Activated T-cell treated with anti-CD3 and anti-CD28 coated beads, Interleukin-2, amount 50 U/mL, for 72 hours (primary cell): ENCODE measurements around the gene BHLHE40. TPM values are rescaled to one million over a fixed set of nuclear protein-coding genes. Genes with fewer than 3 reads are reported as not detected.

Experiments used
- ATAC-seq, 2 donors: fragments of 150-1000 bp; cut with Tn5 transposase; replicated peaks in 1 of 2; 2 replicates each; pipeline ENCODE4 v1.10.0; 2021; ENCODE audit warnings: moderate library complexity in 2 of 2, mild to moderate bottlenecking in 1 of 2
- DNase-seq, 2 donors: peaks; one replicate each; pipeline ENCODE4 v3.0.0; 2021 to 2022; ENCODE audit warnings: mixed read lengths in 1 of 2
- H3K27ac Mint-ChIP-seq: one replicate; pipeline ENCODE4 v1.8.0; 2022; ENCODE audit warnings: mild to moderate bottlenecking, moderate library complexity, mixed read lengths
- H3K27me3 Mint-ChIP-seq: one replicate; pipeline ENCODE4 v1.8.0; 2022; ENCODE audit warnings: low read depth, mixed read lengths
- H3K36me3 Mint-ChIP-seq, 2 donors: one replicate each; pipeline ENCODE4 v1.8.0; 2022; ENCODE audit warnings: mixed read lengths in 2 of 2, mild to moderate bottlenecking in 1 of 2; ENCODE audit not compliant: insufficient read depth in 2 of 2
- H3K4me1 Mint-ChIP-seq: one replicate; pipeline ENCODE4 v1.8.0; 2022; ENCODE audit warnings: low read depth, mixed read lengths
- H3K4me3 Mint-ChIP-seq, 2 donors: one replicate each; pipeline ENCODE4 v1.8.0; 2022; ENCODE audit warnings: mild to moderate bottlenecking in 2 of 2, mixed read lengths in 2 of 2, moderate library complexity in 2 of 2
- H3K9me3 Mint-ChIP-seq, 2 donors: one replicate each; pipeline ENCODE4 v1.8.0; 2022; ENCODE audit warnings: mixed read lengths in 2 of 2
- total RNA-seq, 2 donors: library from RNA; stranded (reverse); gene quantifications; one replicate each; pipeline ENCODE4 v1.2.3, GENCODE V29; 2022

The BHLHE40 gene
- total RNA-seq, 2 donors from 2014 or later = 303 to 440 TPM

DNA sequence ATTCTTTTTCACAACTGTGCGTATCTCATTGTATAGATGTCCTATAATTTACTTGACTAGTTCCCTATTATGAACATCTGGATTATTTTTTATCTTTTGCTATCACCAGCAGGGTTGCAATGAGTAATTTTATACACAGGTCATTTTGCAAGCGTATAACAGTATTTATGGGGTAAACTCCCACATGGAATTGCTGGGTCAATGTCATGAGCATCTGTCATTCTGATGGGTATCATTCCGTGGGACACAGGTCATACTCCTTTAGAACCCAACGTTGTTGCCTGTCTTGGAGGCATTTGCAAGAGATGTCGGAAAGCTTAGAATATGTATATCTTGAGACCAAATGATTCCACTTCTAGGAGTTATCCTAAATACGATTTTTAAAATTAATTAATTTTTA is 12.9 kb downstream of the BHLHE40 start:
- H3K27me3 Mint-ChIP-seq = no peaks in the 10 kb centered on the region
- no peak overlapping the region for H3K27ac Mint-ChIP-seq
- DNase-seq (no peak), ATAC-seq (no peak)
- H3K36me3 Mint-ChIP-seq = no peaks in the 10 kb centered on the region
- H3K4me1 Mint-ChIP-seq = peaks cover 55% of the 10 kb centered on the region
- H3K4me3 Mint-ChIP-seq = no peak overlapping the region
- no peaks in the 10 kb centered on the region for H3K9me3 Mint-ChIP-seq

DNA sequence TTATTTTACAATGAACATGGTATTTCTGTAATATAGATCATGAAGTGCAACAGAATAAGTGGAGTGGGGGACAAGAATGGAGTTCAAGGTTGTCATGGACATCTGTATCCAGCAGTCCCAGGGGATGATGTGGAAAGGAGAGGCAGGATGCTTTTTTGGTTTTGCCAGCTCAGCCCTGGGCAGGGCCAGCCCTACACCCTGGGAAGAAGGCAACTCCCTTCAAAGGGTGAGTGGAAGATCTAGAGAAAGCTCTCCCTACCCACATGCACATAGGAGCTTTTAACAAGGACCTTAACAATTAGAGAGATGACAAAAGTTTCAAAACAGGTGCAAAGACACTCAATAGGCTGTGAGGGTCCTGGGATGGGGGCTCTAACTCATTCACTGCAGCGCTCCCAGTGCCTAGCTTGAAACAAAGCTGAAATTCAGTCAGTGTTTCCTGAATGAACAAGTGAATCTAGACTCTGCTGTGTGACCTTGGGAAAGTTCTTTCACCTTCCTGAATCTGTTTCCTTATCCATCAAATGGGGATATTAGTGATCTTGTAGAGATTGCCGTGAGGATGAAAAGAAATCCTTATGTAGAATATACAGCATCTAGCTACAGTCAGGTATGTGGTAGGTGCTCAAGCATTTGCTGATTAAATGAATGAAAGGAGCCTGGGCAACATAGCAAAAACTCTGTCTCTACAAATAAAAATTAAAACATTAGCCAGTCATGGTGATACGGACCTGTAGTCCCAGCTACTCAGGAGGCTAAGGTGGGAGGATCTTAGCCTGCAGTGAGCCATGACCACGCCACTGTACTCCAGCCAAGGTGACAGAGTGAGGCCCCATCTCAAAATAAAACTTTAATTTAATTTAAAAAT is 14.3 kb downstream of the BHLHE40 start:
- Mint-ChIP-seq H3K36me3 (no peaks in the 10 kb centered on the region), H3K4me3 (no peak overlapping the region), H3K27ac (no peak overlapping the region), H3K27me3 (no peaks in the 10 kb centered on the region), H3K4me1 (peaks cover 56% of the 10 kb centered on the region), H3K9me3 (no peaks in the 10 kb centered on the region)
- no peak for ATAC-seq
- no peak for DNase-seq

DNA sequence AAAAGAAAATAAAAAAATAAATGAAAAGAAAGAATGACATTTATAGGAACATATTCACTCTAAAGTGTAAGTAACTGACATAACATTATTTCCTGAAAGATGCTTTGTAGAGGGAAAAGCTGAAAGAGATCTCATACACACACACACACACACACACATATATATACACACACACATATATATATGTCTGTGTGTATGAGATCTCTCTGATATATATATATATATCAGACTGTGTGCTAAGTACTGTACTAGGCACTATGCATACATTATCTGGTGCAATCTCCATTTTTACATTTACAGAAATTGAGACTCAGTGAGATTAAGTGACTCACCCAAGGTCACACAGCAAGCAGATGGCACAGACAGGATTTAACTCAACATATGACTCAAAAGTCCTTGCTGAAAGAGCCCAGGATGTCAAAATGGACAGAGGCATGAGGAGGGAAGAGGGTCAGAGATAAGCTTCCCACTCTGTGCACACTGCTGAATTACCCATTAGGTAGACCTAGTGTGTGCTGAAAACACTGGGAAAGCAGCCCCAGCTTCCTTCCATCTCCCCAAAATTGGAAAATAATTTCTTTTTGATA is 15.0 kb downstream of the BHLHE40 start:
- Mint-ChIP-seq H3K9me3 (no peaks in the 10 kb centered on the region), H3K4me1 (peaks cover 56% of the 10 kb centered on the region), H3K4me3 (no peak overlapping the region), H3K36me3 (no peaks in the 10 kb centered on the region), H3K27ac (peak overlapping the region; percentile 53), H3K27me3 (no peaks in the 10 kb centered on the region)
- DNase-seq (no peak), ATAC-seq (peak; percentile 83 to 87)

DNA sequence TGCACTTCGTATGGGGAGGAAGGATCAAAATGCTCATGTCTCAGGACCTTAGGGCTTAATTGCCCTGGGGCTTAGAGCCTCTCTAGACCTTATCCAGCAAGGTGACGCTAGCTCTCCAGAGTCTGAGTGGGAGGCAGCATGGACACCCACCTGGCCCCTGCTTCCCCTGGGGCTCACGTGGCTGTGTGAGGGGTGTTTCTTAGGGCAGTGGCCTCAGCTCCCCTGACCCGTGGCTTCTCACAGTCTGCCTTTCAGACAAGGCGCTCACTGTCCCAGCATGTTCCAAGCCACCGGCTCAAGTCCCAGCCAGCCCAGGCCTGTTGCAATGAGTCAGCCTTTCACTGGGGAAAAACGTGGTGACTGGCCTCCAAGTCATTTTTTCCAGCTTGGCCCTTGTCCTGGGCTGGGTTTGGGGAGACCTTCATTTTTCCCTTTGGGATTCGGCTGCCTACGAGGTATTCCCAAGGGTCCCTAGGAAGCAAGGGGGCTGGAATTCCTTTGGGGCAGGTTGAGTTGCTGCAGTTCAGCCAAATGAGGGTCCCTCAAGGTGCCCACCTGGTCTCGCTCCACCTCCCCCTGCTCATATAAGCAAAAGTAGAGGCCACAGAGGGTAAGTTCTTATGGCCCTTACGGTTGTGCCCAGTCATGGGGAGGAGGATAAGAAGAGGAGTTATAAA is 15.7 kb downstream of the BHLHE40 start:
- no peak overlapping the region for H3K27ac Mint-ChIP-seq
- DNase-seq = no peak
- H3K4me3 Mint-ChIP-seq = no peak overlapping the region
- H3K36me3 Mint-ChIP-seq = no peaks in the 10 kb centered on the region
- no peaks in the 10 kb centered on the region for H3K9me3 Mint-ChIP-seq
- peaks cover 56% of the 10 kb centered on the region for H3K4me1 Mint-ChIP-seq
- no peaks in the 10 kb centered on the region for H3K27me3 Mint-ChIP-seq
- ATAC-seq = peak in 1 of 2 donors; percentile 23

DNA sequence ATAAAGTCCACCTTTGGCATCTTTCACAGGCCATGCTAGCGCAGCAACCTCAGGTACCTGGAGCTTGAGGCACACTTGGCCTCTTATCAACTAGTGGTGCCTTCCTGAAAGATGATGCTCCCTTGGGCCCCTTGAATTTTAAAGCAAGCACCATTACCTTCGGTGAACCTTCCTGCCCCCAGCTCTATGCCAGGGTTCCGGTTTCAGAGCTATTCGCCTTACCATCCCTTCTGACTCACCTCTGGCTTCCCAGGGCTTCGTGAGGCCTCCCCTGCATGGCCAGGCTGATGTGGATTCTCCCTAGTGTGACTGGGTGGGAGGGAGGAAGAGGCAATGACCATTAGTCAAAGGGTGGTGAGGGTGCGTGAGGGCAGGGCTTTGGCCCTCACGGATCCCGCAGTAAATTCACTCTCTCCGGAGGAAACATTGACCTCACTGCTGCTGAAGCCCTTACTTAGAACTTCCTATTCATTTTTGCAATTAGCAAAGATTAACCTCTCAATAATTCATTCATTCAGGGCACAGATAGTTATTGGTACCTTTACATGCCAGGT is 16.3 kb downstream of the BHLHE40 start:
- H3K4me3 Mint-ChIP-seq = no peak overlapping the region
- H3K27ac Mint-ChIP-seq = peak overlapping the region; percentile 2
- DNase-seq = no peak
- no peaks in the 10 kb centered on the region for H3K9me3 Mint-ChIP-seq
- H3K4me1 Mint-ChIP-seq = peaks cover 55% of the 10 kb centered on the region
- ATAC-seq = no peak
- H3K27me3 Mint-ChIP-seq = no peaks in the 10 kb centered on the region
- no peaks in the 10 kb centered on the region for H3K36me3 Mint-ChIP-seq

DNA sequence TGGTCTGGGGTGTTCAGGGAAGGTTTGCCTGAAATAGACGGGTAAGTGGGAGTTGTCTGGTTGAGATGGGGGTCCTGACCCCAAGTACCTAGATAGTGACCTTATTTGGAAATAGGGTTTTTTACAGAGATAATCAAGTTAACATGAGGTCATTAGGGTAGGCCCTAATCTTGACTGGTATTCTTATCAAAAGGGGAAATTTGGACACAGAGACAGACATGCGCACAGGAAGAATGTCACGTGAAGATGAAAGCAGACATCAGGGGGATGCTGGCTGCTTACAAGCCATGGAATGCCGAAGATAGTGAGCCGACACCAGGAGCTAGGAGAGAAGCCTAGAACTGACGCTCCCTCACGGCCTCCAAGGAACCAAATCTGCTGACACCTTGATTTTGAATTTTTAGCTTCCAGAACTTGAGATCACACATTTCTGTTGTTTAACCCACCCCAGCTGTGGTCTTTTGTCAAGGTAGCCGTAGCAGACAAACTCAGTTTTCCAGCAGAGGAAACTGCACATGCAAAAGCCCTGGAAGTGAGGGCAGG is 17.1 kb downstream of the BHLHE40 start:
- no peaks in the 10 kb centered on the region for H3K36me3 Mint-ChIP-seq
- ATAC-seq = no peak
- H3K4me1 Mint-ChIP-seq = peaks cover 59% of the 10 kb centered on the region
- H3K9me3 Mint-ChIP-seq = no peaks in the 10 kb centered on the region
- no peaks in the 10 kb centered on the region for H3K27me3 Mint-ChIP-seq
- DNase-seq = no peak
- no peak overlapping the region for H3K4me3 Mint-ChIP-seq
- no peak overlapping the region for H3K27ac Mint-ChIP-seq

DNA sequence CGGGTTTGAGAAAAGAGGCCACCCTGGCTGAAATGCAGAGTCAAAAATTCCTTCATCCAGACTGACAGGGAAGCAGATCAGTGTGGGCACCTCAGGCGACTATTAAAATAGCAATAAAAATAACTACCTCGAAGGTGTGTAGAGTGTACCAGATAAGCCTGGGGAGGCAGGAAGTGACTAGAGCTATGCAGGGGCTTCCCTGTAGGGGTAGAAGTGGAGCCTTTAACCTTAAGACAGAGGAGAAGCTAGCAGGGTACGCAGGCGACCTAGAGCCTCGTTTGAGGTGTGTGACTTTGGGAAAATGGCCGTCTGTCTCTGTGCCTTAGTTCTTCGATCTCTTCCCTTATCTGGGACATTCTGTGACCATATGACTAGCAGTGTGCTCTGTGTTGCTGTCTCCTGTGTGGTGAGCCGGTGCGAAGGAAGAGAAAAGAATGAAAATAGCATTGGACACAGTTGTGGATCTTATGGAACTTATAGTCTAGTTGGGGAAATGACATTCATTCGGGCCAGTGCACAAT is 17.6 kb downstream of the BHLHE40 start:
- peak; percentile 32 to 51 for ATAC-seq
- no peak for DNase-seq
- Mint-ChIP-seq H3K27me3 (no peaks in the 10 kb centered on the region), H3K4me1 (peaks cover 64% of the 10 kb centered on the region), H3K9me3 (no peaks in the 10 kb centered on the region), H3K27ac (no peak overlapping the region), H3K4me3 (no peak overlapping the region), H3K36me3 (no peaks in the 10 kb centered on the region)

DNA sequence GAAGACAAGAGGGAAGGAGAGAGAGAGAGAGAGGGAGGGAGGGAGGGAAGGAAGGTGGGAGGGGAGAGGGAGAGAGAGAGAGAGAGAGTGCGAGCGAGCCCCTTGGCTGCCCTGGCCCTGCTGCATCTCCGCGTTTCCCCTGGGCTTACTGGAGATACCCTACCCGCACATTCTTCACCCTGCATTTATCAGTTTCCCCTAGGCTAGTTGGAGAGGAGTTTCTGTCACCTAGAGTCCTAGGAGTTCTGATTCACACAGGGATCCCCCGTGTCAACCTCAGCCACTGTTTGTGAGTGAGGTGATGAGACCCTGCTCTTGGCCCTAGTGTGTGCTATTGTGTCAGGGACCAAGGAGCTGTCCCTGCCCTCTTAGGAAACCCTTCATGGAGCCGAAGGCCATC is 18.7 kb downstream of the BHLHE40 start:
- Mint-ChIP-seq H3K36me3 (no peaks in the 10 kb centered on the region), H3K4me3 (no peak overlapping the region), H3K27me3 (no peaks in the 10 kb centered on the region), H3K9me3 (no peaks in the 10 kb centered on the region), H3K27ac (no peak overlapping the region), H3K4me1 (peaks cover 70% of the 10 kb centered on the region)
- ATAC-seq = no peak
- DNase-seq = no peak

DNA sequence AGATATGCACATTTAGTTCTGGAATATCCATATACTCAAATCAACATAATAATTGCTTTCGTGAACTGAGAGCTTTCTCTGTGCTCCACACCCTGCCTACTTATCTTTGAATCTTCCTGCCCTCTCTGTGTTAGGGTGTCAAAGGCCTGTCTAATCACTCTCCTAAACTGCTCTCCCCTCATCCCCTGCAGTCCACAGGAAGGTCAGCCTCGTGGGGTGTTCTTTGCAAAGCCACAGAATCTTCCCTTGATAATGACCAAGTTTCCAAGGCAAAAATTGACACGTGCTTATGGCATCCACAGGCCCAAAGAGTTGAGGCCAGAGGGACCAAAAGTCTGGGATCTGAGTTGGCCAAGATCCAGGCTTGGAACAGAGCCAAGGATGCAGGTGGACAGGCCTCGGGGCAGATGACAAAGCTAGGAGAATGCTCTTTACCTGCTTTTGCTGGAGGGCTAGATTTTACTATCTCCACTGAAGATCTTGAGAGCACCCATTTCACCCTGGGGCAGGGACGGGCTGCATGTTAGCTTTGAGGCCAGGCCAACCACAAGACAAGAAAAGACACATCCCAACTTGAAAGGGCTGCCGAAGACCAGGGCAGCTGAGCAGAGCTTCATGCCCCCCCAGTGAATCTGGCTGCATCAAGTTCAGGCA is 20.4 kb downstream of the BHLHE40 start:
- H3K9me3 Mint-ChIP-seq = no peaks in the 10 kb centered on the region
- no peaks in the 10 kb centered on the region for H3K36me3 Mint-ChIP-seq
- no peak overlapping the region for H3K4me3 Mint-ChIP-seq
- ATAC-seq = no peak
- no peak for DNase-seq
- peaks cover 64% of the 10 kb centered on the region for H3K4me1 Mint-ChIP-seq
- no peak overlapping the region for H3K27ac Mint-ChIP-seq
- H3K27me3 Mint-ChIP-seq = no peaks in the 10 kb centered on the region

DNA sequence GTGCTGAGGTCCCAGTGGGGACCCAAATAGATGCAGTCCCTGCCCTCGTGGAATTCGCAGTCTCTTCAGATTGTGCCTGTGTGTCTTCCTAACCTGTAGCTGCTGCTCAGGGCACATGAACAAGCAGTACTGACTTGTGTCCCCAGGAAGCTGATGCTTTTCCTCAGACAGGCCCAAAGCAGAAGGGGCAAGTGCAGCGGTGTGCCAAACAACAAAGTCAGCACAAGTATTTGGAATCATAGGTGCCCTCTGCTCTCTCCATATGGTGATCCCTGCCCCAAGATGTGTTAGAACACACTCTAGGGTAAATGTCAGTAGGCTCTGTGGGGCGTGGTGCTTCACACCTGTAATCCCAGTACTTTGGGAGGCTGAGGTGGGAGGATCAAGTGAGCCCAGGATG is 21.9 kb downstream of the BHLHE40 start:
- H3K27me3 Mint-ChIP-seq = no peaks in the 10 kb centered on the region
- H3K36me3 Mint-ChIP-seq = no peaks in the 10 kb centered on the region
- ATAC-seq (no peak), DNase-seq (no peak)
- peaks cover 68% of the 10 kb centered on the region for H3K4me1 Mint-ChIP-seq
- H3K4me3 Mint-ChIP-seq = no peak overlapping the region
- H3K9me3 Mint-ChIP-seq = no peaks in the 10 kb centered on the region
- H3K27ac Mint-ChIP-seq = no peak overlapping the region

DNA sequence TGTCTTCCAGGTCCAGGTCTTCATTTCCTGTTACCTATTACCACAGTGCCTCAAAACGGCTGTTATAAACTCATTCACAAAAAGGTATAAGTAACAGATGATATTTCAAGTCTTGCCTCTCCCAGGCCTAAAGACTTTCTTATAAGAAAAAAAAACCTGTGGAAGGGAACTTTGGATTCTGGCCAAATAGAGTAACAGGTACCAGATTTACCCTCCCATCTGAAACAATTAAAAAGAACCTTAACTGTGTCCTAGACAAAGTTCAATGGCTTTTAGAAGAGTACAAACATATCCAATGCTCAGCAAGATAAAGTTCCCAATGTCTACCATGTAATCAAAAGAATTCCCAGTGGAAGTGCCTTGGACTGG is 22.6 kb downstream of the BHLHE40 start:
- no peaks in the 10 kb centered on the region for H3K9me3 Mint-ChIP-seq
- no peaks in the 10 kb centered on the region for H3K36me3 Mint-ChIP-seq
- peak overlapping the region; percentile 7 to 58 for H3K4me3 Mint-ChIP-seq
- DNase-seq = no peak
- peak overlapping the region; percentile 81 for H3K27ac Mint-ChIP-seq
- no peak for ATAC-seq
- H3K27me3 Mint-ChIP-seq = no peaks in the 10 kb centered on the region
- H3K4me1 Mint-ChIP-seq = peaks cover 68% of the 10 kb centered on the region

DNA sequence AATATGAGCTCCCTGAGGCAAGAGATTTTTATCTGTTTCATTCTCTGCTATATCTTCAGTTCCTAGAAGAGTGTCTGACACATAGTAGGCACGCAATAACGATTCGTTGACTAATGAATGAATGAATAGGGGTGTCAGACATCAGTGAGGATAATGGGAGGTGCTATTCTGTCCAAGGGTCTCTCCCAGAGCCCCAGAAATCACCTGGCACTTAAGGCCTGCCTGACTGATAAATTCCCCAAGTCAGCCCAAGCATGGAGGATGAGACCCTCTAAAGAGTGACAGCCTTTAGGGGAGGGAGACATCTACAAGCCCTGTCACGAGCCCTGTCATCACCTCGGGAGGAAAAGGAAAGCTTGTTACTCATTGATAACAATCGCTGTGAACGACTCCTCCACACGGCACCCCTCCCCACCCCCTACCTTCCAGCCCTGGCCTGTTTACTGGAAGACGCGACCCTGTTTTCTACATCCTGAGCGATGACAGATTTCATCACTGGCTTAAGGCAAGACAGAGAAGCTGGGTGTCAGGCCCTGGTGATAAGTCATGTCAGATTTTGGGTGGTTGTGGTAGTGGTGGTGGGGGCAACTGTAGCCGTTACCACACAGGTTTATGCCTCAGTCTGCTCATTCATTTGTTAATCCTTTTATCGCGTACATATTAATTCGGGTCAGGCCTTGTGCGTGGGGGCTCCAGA is 23.1 kb downstream of the BHLHE40 start:
- ATAC-seq (peak; percentile 79 to 84), DNase-seq (peak; percentile 79 to 87)
- Mint-ChIP-seq H3K4me1 (peaks cover 69% of the 10 kb centered on the region), H3K36me3 (no peaks in the 10 kb centered on the region), H3K4me3 (peak overlapping the region; percentile 48 to 58), H3K9me3 (no peaks in the 10 kb centered on the region), H3K27ac (peak overlapping the region; percentile 81), H3K27me3 (no peaks in the 10 kb centered on the region)
